BE2C (cell line): ENCODE measurements around the gene PKP3.

Source experiments
- DNase-seq: peaks from one replicate; pipeline ENCODE4 v3.0.0-alpha.2; 2020
- H3K27me3 ChIP-seq: fragments of 250-450 bp; sonication (Bioruptor Pico); 2 replicates; pipeline ENCODE4 v1.5.1; 2020; ENCODE audit warnings: mild to moderate bottlenecking
- H3K36me3 ChIP-seq: fragments of 250-450 bp; sonication (Bioruptor Pico); 2 replicates; pipeline ENCODE4 v1.5.1; 2020; ENCODE audit warnings: mild to moderate bottlenecking
- H3K4me1 ChIP-seq: fragments of 250-450 bp; sonication (Bioruptor Pico); 2 replicates; pipeline ENCODE4 v1.5.1; 2020
- H3K4me3 ChIP-seq: 2 replicates; pipeline ENCODE4 v1.5.1; 2011; ENCODE audit warnings: low read depth, low read length
- H3K9me3 ChIP-seq: fragments of 250-450 bp; sonication (Bioruptor Pico); 2 replicates; pipeline ENCODE4 v1.5.1; 2020
- CTCF ChIP-seq: IDR thresholded peaks from 2 replicates; pipeline ENCODE4 v1.5.1; 2012; ENCODE audit warnings: mild to moderate bottlenecking, low read depth, low read length

The PKP3 gene

GRCh38 chr11:444396-445144, 50.6 kb downstream of the PKP3 start:
- Histone ChIP-seq H3K9me3 (no peaks in the 10 kb centered on the region), H3K4me1 (no peaks in the 10 kb centered on the region), H3K36me3 (no peaks in the 10 kb centered on the region), H3K27me3 (no peaks in the 10 kb centered on the region), H3K4me3 (no peak overlapping the region)
- DNase-seq = no peak
- no peak for TF ChIP-seq CTCF

DNA sequence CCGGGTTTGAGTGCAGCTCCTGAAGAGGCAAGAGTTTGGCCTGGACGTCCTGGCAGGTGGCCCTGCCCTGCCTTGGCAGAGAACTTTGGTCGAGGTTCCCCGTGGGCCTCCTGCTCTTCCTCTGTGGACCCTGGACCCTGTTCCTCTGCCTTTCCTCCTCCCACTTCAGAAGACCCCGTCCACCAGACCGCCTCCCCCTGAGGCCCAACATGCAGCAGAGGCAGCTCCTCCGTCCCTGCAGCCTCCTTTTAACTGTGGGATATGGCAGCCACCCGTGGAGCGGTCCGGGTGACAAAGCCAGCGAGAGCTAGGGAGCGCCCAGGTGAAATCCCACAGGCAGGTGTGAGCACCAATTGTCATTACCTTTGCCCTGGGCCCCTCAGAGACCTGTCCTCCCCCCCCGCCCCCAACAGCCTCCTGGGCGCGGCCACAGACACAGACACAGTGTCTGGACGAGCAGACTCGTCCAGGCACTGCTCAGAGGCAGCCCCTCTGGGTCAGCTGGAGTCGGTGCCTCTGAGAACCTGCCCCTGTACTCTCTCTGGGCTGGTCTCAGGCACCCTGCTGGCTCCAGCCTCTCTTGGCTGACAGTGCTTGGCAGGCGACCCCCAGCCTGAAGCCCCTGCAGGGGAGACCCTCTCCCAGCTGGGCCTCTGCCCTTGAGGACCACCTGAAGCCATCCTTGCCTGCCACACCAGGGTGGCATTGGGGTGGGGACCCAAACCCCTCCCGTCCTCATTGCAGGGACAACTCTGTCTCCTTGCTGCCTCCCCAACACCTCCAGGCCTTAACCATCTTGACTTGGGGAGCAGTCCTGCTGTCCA, 52.0 kb downstream of the PKP3 start:
- DNase-seq = no peak
- H3K9me3 ChIP-seq = no peaks in the 10 kb centered on the region
- H3K4me1 ChIP-seq = no peaks in the 10 kb centered on the region
- no peaks in the 10 kb centered on the region for H3K36me3 ChIP-seq
- no peaks in the 10 kb centered on the region for H3K27me3 ChIP-seq
- H3K4me3 ChIP-seq = no peak overlapping the region
- no peak for TF ChIP-seq CTCF

DNA sequence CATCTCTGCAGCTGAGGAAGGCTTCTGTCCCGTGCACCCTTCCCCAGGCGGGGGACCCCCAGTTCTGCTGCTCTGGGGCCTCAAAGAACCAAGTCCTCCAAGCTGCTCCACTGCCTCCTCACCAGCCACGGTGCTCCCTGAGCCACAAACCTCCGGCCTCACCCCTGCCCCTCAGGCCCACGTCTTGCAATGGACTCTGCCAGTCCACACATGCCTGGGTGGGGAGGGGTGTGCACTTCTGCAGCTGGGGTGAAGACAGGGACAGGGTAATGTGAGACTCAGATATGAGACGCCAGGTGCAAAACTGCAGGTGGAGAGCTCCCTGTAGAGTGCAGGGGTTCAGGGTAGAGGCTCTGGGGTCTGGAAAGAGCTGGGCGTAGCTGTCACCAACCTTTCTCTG, 52.9 kb downstream of the PKP3 start:
- H3K36me3 ChIP-seq = no peaks in the 10 kb centered on the region
- H3K4me1 ChIP-seq = no peaks in the 10 kb centered on the region
- no peak for TF ChIP-seq CTCF
- no peak overlapping the region for H3K4me3 ChIP-seq
- DNase-seq = no peak
- no peaks in the 10 kb centered on the region for H3K9me3 ChIP-seq
- H3K27me3 ChIP-seq = no peaks in the 10 kb centered on the region

GRCh38 chr11:447923-448731, 54.1 kb downstream of the PKP3 start:
- no peaks in the 10 kb centered on the region for H3K27me3 ChIP-seq
- peak; percentile 92 for DNase-seq
- TF ChIP-seq CTCF = peak; percentile 73
- no peaks in the 10 kb centered on the region for H3K4me1 ChIP-seq
- peak overlapping the region; percentile 58 for H3K4me3 ChIP-seq
- H3K9me3 ChIP-seq = no peaks in the 10 kb centered on the region
- H3K36me3 ChIP-seq = peaks cover 3% of the 10 kb centered on the region; the same call in 1 of the 2 replicates

GRCh38 chr11:449889-450808, 56.1 kb downstream of the PKP3 start, which contains the start of gene PTDSS2:
Gene PTDSS2, plus strand, starts transcription at chr11:450279. Its CDS starts 177 bp downstream, at chr11:450456.
- TF ChIP-seq CTCF = no peak
- H3K9me3 ChIP-seq = no peaks in the 10 kb centered on the region
- H3K4me1 ChIP-seq = no peaks in the 10 kb centered on the region
- peak within 1 kb of the TSS; percentile 65 for H3K4me3 ChIP-seq
- DNase-seq = peak; percentile 91
- H3K27me3 ChIP-seq = no peaks in the 10 kb centered on the region
- peaks cover 18% of the 10 kb centered on the region for H3K36me3 ChIP-seq
